ENCODE measurements around the gene RNF212B.

GRCh38 chr14:23306412-23307145, 68.8 kb downstream of the RNF212B start, which contains the start of gene BCL2L2:
- peak in 2 of 4 experiments; percentile 9 to 17 for TF ChIP-seq CTCF (IDR thresholded peaks at IDR 0.05)
- TF ChIP-seq POLR2AphosphoS5 (IDR thresholded peaks at IDR 0.05), result peak; percentile 73

Data from prostate gland (tissue), 2 donors.